Astrocyte (in vitro differentiated cells and primary cell): ENCODE data around the gene CPED1. TPM values are rescaled to one million over a fixed set of nuclear protein-coding genes. Genes with fewer than 3 reads are reported as not detected.

Experiments
- DNase-seq: peaks from one replicate; pipeline ENCODE4 v3.0.0-alpha.2; 2010; ENCODE audit warnings: low read depth
- FAIRE-seq: peaks from 2 replicates; lab custom pipeline; 2011; peaks lifted over from hg19 to GRCh38; lab: Jason Lieb, UNC
- H2AFZ ChIP-seq: 2 replicates; pipeline ENCODE4 v1.6.0; 2012; ENCODE audit warnings: low read depth, low read length, inconsistent platforms
- H3K27ac ChIP-seq: 2 replicates; pipeline ENCODE4 v1.5.1; 2011; ENCODE audit warnings: low read depth, low read length, inconsistent platforms
- H3K27me3 ChIP-seq: 2 replicates; pipeline ENCODE4 v1.6.0; 2011; ENCODE audit warnings: low read length, inconsistent platforms; ENCODE audit not compliant: insufficient read depth
- H3K36me3 ChIP-seq: 2 replicates; pipeline ENCODE4 v1.5.1; 2011; ENCODE audit warnings: low read length, inconsistent platforms; ENCODE audit not compliant: insufficient read depth
- H3K4me1 ChIP-seq: 2 replicates; pipeline ENCODE4 v1.5.1; 2011; ENCODE audit warnings: low read length, inconsistent platforms; ENCODE audit not compliant: insufficient read depth
- H3K4me2 ChIP-seq: 2 replicates; pipeline ENCODE4 v1.6.0; 2012; ENCODE audit warnings: low read length, inconsistent platforms
- H3K4me3 ChIP-seq: 2 replicates; pipeline ENCODE4 v1.5.1; 2011; ENCODE audit warnings: low read depth, mild to moderate bottlenecking, low read length, inconsistent platforms; ENCODE audit not compliant: insufficient read depth
- H3K79me2 ChIP-seq: 2 replicates; pipeline ENCODE4 v1.6.0; 2012; ENCODE audit warnings: mild to moderate bottlenecking, low read length, inconsistent platforms; ENCODE audit not compliant: insufficient read depth
- H3K9ac ChIP-seq: 2 replicates; pipeline ENCODE4 v1.6.0; 2012; ENCODE audit warnings: mild to moderate bottlenecking, low read length, inconsistent platforms
- H3K9me3 ChIP-seq: 2 replicates; pipeline ENCODE4 v1.5.1; 2012; ENCODE audit warnings: low read depth, mild to moderate bottlenecking, low read length, inconsistent platforms; ENCODE audit not compliant: insufficient read depth
- H4K20me1 ChIP-seq: 2 replicates; pipeline ENCODE4 v1.6.0; 2012; ENCODE audit warnings: low read length, inconsistent platforms; ENCODE audit not compliant: insufficient read depth
- H3K27ac Mint-ChIP-seq: one replicate; pipeline ENCODE4 v1.8.0; 2021; ENCODE audit warnings: mild to moderate bottlenecking, mixed read lengths; ENCODE audit not compliant: unreplicated experiment
- H3K27me3 Mint-ChIP-seq: one replicate; pipeline ENCODE4 v1.8.0; 2021; ENCODE audit warnings: low read depth, mixed read lengths; ENCODE audit not compliant: unreplicated experiment
- H3K36me3 Mint-ChIP-seq: one replicate; pipeline ENCODE4 v1.8.0; 2021; ENCODE audit warnings: low read depth, mixed read lengths; ENCODE audit not compliant: unreplicated experiment
- H3K4me1 Mint-ChIP-seq: one replicate; pipeline ENCODE4 v1.8.0; 2021; ENCODE audit warnings: low read depth, mixed read lengths; ENCODE audit not compliant: unreplicated experiment
- H3K4me3 Mint-ChIP-seq: one replicate; pipeline ENCODE4 v1.8.0; 2021; ENCODE audit warnings: mild to moderate bottlenecking, moderate library complexity, mixed read lengths; ENCODE audit not compliant: unreplicated experiment
- H3K9me3 Mint-ChIP-seq: one replicate; pipeline ENCODE4 v1.8.0; 2021; ENCODE audit warnings: mild to moderate bottlenecking, mixed read lengths; ENCODE audit not compliant: unreplicated experiment
- EZH2 ChIP-seq: IDR thresholded peaks from 2 replicates; pipeline ENCODE4 v1.6.1; 2012; ENCODE audit warnings: mild to moderate bottlenecking, low read length, inconsistent platforms; ENCODE audit not compliant: insufficient read depth
- total RNA-seq: library from RNA; stranded (reverse); gene quantifications from 2 replicates; pipeline ENCODE4 v1.2.1, GENCODE V29; 2021
- TF ChIP-seq, protein P1 (sequence below): IDR thresholded peaks from 2 replicates; pipeline ENCODE4 v1.5.1; 2011; ENCODE audit warnings: low read depth, mild to moderate bottlenecking, inconsistent platforms, low read length, moderate library complexity; ENCODE audit not compliant: insufficient read depth

CPED1 gene
- total RNA-seq, 1 donor from 2014 or later, result 6.1 TPM

DNA sequence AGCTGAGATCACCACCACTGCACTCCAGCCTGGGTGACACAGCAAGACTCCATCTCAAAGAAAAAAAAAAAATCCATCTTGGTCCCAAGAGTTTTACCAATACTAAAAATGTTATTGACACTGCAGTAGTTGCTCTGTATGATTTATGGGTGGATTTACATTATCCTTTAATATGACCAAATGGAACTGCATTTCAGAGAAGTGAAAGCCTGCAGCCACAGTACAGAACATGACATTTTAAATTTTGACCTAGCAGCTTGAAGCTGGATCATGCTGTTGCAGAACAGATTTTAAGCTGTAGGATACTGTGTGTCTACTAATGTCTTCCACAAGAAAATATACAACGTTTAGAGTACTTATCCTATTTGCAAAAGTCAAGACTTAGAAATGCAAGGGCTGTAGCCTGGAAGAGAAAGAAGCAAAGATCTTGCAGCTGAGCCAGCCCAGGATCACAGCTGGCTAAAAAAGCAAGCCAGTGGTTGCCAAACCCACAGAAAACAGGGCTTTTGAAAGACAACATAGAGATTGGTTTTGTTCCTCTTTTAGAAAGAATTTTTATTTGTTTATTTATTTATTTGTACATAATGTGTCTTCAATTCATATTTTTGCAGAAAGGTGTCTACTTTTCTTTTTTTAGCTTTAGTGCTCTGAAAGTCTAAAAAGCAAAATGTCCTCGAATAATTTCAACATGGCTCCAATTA is 285.1 kb downstream of the CPED1 start:
- FAIRE-seq (peak; percentile 13), DNase-seq (no peak)

DNA sequence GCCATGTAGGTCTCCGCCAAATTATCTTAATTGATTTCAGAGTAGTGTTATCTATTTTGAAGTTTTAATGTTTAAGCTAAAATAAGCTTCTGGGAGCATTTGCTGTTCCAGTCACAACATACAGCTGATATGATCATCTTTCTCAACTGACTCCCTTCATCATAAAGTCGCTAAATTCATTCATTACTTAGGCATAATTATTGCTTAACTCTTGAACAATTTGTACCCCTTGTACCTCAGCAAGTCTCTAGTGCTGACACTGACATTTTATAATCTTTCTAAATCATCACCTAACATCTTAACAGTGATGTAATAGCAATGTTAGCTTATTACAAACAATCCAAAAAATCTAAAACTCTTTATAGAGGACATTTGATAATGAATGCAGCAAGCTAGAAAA is 286.0 kb downstream of the CPED1 start:
- H3K27me3 ChIP-seq, result no peaks in the 10 kb centered on the region
- H3K36me3 ChIP-seq, result no peaks in the 10 kb centered on the region
- H3K4me3 ChIP-seq, result no peak overlapping the region
- no peak overlapping the region for H2AFZ ChIP-seq
- no peak for DNase-seq
- no peak overlapping the region for H3K4me2 ChIP-seq
- no peak overlapping the region for H3K4me3 Mint-ChIP-seq
- no peaks in the 10 kb centered on the region for H3K79me2 ChIP-seq
- H3K27ac Mint-ChIP-seq, result no peak overlapping the region
- no peak overlapping the region for H3K27ac ChIP-seq
- no peaks in the 10 kb centered on the region for H4K20me1 ChIP-seq
- peaks cover 15% of the 10 kb centered on the region for H3K4me1 ChIP-seq
- H3K4me1 Mint-ChIP-seq, result peaks cover 16% of the 10 kb centered on the region
- peaks cover 7% of the 10 kb centered on the region for H3K9me3 Mint-ChIP-seq
- TF ChIP-seq, protein P1, sequence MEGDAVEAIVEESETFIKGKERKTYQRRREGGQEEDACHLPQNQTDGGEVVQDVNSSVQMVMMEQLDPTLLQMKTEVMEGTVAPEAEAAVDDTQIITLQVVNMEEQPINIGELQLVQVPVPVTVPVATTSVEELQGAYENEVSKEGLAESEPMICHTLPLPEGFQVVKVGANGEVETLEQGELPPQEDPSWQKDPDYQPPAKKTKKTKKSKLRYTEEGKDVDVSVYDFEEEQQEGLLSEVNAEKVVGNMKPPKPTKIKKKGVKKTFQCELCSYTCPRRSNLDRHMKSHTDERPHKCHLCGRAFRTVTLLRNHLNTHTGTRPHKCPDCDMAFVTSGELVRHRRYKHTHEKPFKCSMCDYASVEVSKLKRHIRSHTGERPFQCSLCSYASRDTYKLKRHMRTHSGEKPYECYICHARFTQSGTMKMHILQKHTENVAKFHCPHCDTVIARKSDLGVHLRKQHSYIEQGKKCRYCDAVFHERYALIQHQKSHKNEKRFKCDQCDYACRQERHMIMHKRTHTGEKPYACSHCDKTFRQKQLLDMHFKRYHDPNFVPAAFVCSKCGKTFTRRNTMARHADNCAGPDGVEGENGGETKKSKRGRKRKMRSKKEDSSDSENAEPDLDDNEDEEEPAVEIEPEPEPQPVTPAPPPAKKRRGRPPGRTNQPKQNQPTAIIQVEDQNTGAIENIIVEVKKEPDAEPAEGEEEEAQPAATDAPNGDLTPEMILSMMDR, result no peak
- no peak for TF ChIP-seq EZH2
- H3K27me3 Mint-ChIP-seq, result no peaks in the 10 kb centered on the region
- H3K9ac ChIP-seq, result no peak overlapping the region
- no peak for FAIRE-seq
- no peaks in the 10 kb centered on the region for H3K36me3 Mint-ChIP-seq
- no peaks in the 10 kb centered on the region for H3K9me3 ChIP-seq

More for the DNA sequence above, 285.1 kb downstream of the CPED1 start:
- Mint-ChIP-seq H3K27ac (no peak overlapping the region), H3K9me3 (peaks cover 7% of the 10 kb centered on the region), H3K4me3 (no peak overlapping the region), H3K4me1 (peaks cover 11% of the 10 kb centered on the region), H3K36me3 (no peaks in the 10 kb centered on the region), H3K27me3 (no peaks in the 10 kb centered on the region)
- Histone ChIP-seq H3K79me2 (no peaks in the 10 kb centered on the region), H3K9ac (no peak overlapping the region), H3K9me3 (no peaks in the 10 kb centered on the region), H2AFZ (no peak overlapping the region), H3K36me3 (no peaks in the 10 kb centered on the region), H3K4me1 (peaks cover 7% of the 10 kb centered on the region), H3K27ac (no peak overlapping the region), H3K4me3 (no peak overlapping the region), H4K20me1 (no peaks in the 10 kb centered on the region), H3K4me2 (no peak overlapping the region), H3K27me3 (no peaks in the 10 kb centered on the region)
- TF ChIP-seq EZH2, result no peak
- TF ChIP-seq, protein P1, result no peak

DNA sequence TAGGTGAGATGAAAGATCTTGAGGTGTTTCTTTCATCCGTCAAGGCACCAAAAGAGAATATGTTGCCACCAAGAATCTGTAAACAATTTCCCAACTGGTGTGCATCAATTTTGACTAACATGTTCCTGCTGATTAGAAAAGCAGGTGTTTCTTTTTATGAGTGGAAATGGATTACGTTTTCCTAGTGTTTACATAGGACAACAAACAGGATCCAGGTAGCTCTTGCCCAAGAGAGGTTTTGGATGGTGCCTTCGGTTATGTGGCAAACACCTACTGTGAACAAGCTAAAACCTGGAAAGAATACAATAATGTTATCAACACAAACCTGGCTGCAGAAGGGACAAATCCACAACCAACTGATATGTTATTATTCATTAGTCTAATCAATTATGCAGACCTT is 286.7 kb downstream of the CPED1 start:
- Histone ChIP-seq H3K9ac (no peak overlapping the region), H3K27ac (no peak overlapping the region), H3K27me3 (no peaks in the 10 kb centered on the region), H3K4me1 (peaks cover 15% of the 10 kb centered on the region), H3K4me2 (no peak overlapping the region), H2AFZ (no peak overlapping the region), H4K20me1 (no peaks in the 10 kb centered on the region), H3K79me2 (no peaks in the 10 kb centered on the region), H3K4me3 (no peak overlapping the region), H3K9me3 (no peaks in the 10 kb centered on the region), H3K36me3 (no peaks in the 10 kb centered on the region)
- peaks cover 3% of the 10 kb centered on the region for H3K9me3 Mint-ChIP-seq
- no peak for TF ChIP-seq EZH2
- TF ChIP-seq, protein P1, result no peak
- H3K27ac Mint-ChIP-seq, result no peak overlapping the region
- no peaks in the 10 kb centered on the region for H3K36me3 Mint-ChIP-seq
- no peak overlapping the region for H3K4me3 Mint-ChIP-seq
- DNase-seq (no peak), FAIRE-seq (no peak)
- H3K4me1 Mint-ChIP-seq, result peaks cover 23% of the 10 kb centered on the region
- no peaks in the 10 kb centered on the region for H3K27me3 Mint-ChIP-seq
